ENCODE measurements around the gene ALPI. TPM values are rescaled to one million over a fixed set of nuclear protein-coding genes. Genes with fewer than 3 reads are reported as not detected.

Gene ALPI
- not detected in 5 replicates for total RNA-seq (2022; extraction: Qiagen RNA extraction; ENCODE audit: low read depth)

DNA sequence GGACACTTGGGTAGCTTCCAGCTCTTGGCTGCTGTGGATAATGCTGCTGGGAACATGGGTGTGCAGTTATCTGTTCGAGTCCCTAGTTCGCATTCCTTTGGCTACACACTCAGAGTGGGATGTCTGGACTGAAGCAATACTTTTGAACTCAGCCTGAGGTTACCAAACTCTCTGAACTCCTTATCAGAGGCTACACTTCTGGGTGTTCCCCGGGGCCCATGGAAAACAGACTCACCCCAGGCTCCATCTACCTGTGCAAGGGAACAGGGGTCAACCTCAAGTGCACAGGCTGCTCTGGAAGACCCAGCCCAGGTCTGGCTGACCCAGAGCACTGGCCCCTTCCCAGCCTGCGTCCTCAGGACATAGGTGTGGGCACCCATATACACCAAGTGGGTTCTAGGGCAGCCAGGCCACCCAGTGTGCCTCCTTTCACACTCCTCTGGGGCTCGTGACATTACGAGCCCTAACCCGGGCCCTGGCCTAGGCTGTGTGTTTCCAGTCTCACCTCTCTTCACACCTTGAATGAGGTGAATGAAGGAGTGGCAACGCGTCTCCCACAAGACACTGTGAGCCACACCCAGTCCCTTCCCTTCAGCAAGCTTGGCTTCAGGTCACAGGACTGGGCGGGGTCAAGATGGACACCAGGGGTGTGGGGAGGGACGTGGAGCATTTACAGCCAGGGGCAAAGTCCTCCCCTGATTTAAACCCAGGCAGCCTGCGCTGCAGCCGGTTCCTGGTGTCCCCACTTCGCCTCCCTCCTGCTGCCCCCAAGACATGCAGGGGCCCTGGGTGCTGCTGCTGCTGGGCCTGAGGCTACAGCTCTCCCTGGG, at the start of gene ALPI:
ALPI (plus strand) TSS at position 728 of the 830 bp plus-strand sequence; CDS start at position 775, 47 bp downstream.

DNA sequence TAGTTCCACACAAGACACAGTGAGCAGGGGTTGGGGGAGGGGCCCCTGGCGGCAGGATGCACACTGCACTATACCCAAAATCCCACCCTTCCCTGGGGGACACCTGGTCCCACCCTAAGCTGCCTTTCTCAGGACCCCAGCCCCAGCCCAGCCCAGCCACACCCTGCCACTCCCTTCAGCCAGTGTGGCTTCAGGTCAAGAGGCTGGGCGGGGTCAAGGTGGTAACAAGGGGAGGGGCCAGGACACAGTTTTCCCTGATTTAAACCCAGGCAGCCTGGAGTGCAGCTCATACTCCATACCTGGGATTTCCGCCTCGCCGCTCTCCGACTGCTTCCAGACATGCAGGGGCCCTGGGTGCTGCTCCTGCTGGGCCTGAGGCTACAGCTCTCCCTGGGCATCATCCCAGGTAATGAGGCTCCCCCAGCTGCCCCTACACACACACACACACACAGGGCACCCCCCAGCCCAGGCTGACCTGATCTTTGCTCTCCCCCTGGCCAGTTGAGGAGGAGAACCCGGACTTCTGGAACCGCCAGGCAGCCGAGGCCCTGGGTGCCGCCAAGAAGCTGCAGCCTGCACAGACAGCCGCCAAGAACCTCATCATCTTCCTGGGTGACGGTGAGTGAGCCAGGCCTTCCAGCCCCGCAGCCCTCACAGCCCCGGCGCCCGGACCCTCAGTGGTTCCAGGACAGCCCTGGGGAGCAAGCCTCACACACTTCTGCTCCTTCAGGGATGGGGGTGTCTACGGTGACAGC, 49.2 kb upstream of the ALPI start, which contains the start of gene ALPG:
ALPG (plus strand) TSS at position 289 of the 755 bp plus-strand sequence; CDS start at position 340, 51 bp downstream.

GRCh38 chr2:232487385-232488096, 31.6 kb downstream of the ALPI start, which contains the start of gene ECEL1:
Gene ECEL1, minus strand, starts transcription at chr2:232487834. Its CDS starts 1,181 bp downstream, at chr2:232486653.

Other genes starting within 250 kb of the ALPI start
- 2.4 to 3.3 TPM (median 2.7 TPM) in 5 replicates for gene ALPP, start 77.4 kb upstream of the ALPI start, total RNA-seq (2022; extraction: Qiagen RNA extraction; ENCODE audit: low read depth)
- 0.20 to 0.38 TPM (median 0.22 TPM) in 4 of 5 replicates, not detected in the other for gene ALPG, start 49.3 kb upstream of the ALPI start, total RNA-seq (2022; extraction: Qiagen RNA extraction; ENCODE audit: low read depth)
- gene ECEL1, start 31.7 kb downstream of the ALPI start, total RNA-seq (2022; extraction: Qiagen RNA extraction; ENCODE audit: low read depth): 0.07 to 0.31 TPM (median 0.21 TPM) in 4 of 5 replicates, not detected in the other
- 0.08 to 0.31 TPM (median 0.20 TPM) in 4 of 5 replicates, not detected in the other for gene PRSS56, start 64.2 kb downstream of the ALPI start, total RNA-seq (2022; extraction: Qiagen RNA extraction; ENCODE audit: low read depth)
- gene CHRND, start 70.0 kb downstream of the ALPI start, total RNA-seq (2022; extraction: Qiagen RNA extraction; ENCODE audit: low read depth): not detected in 5 replicates
- gene CHRNG, start 83.5 kb downstream of the ALPI start, total RNA-seq (2022; extraction: Qiagen RNA extraction; ENCODE audit: low read depth): not detected in 5 replicates
- 4.1 to 6.7 TPM (median 4.7 TPM) in 5 replicates for gene TIGD1, start 94.4 kb downstream of the ALPI start, total RNA-seq (2022; extraction: Qiagen RNA extraction; ENCODE audit: low read depth)
- gene EIF4E2, start 94.5 kb downstream of the ALPI start, total RNA-seq (2022; extraction: Qiagen RNA extraction; ENCODE audit: low read depth): 93.6 to 338 TPM (median 101 TPM) in 5 replicates
- 1.8 to 4.6 TPM (median 3.5 TPM) in 5 replicates for gene EFHD1, start 177.5 kb downstream of the ALPI start, total RNA-seq (2022; extraction: Qiagen RNA extraction; ENCODE audit: low read depth)
- gene GIGYF2, start 241.2 kb downstream of the ALPI start, total RNA-seq (2022; extraction: Qiagen RNA extraction; ENCODE audit: low read depth): 22.9 to 32.4 TPM (median 28.7 TPM) in 5 replicates